ENCODE measurements around the gene MX2.
"Not testable (repeated sequence)": the region's sequence is repeated elsewhere in the genome, so short reads cannot be mapped to it uniquely, and the experiment has no call there.

MX2 gene

DNA sequence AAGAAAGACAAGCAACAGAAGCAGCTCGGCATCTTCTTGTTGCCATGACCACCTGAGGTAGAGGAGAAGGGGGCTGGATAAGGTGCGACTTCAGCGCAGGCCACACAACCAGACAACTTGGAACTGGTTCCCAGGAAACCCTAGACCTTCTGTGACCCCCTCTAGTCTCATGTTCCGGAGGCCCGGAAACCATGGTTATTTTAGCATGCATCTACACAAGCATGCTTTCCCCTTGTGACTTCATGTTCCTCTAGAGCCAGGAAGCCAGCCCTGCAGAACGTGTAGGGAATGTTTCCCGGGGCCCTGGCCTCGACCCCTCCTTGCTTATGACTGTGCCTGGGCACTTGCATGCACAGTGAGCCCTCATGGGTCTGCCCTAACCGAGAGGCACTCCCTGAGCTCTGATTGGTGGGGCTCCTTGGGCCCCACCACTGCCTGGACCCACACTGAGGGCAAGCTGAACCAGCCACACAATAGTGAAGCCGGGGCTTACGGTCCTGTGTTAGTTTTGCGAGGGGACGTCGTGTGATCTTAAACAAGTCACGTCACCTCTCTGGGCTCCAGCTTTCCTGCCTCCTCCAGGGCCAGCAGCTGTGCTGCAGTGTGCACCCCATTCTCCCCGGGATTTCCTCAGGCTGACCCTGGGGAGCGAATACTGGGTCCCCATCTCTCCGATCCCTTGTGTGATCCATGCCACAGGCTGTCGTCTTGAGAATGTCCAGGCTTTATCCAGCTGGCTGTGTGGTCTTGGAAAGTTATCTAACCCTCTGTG lies 12.0 kb upstream of the MX2 start:
- DNase-seq (ENCODE audit: low read depth) = no peak
- H3K4me3 ChIP-seq (ENCODE audit: low read length) = no peak overlapping the region
- TF ChIP-seq CTCF (IDR thresholded peaks at IDR 0.05; ENCODE audit: insufficient read depth, low read depth, low read length, missing control alignments) = no peak

- no peak overlapping the region for H3K4me3 ChIP-seq (ENCODE audit: low read length)
- no peak for TF ChIP-seq CTCF (IDR thresholded peaks at IDR 0.05; ENCODE audit: insufficient read depth, low read depth, low read length, missing control alignments)
- no peak for DNase-seq (ENCODE audit: low read depth)
Measured at GRCh38 chr21:41350436-41351155, 11.2 kb upstream of the MX2 start.

- TF ChIP-seq CTCF (IDR thresholded peaks at IDR 0.05; ENCODE audit: insufficient read depth, low read depth, low read length, missing control alignments) = no peak
- DNase-seq (ENCODE audit: low read depth) = no peak
- no peak overlapping the region for H3K4me3 ChIP-seq (ENCODE audit: low read length)
Measured at GRCh38 chr21:41357546-41357945, 4.3 kb upstream of the MX2 start.

DNA sequence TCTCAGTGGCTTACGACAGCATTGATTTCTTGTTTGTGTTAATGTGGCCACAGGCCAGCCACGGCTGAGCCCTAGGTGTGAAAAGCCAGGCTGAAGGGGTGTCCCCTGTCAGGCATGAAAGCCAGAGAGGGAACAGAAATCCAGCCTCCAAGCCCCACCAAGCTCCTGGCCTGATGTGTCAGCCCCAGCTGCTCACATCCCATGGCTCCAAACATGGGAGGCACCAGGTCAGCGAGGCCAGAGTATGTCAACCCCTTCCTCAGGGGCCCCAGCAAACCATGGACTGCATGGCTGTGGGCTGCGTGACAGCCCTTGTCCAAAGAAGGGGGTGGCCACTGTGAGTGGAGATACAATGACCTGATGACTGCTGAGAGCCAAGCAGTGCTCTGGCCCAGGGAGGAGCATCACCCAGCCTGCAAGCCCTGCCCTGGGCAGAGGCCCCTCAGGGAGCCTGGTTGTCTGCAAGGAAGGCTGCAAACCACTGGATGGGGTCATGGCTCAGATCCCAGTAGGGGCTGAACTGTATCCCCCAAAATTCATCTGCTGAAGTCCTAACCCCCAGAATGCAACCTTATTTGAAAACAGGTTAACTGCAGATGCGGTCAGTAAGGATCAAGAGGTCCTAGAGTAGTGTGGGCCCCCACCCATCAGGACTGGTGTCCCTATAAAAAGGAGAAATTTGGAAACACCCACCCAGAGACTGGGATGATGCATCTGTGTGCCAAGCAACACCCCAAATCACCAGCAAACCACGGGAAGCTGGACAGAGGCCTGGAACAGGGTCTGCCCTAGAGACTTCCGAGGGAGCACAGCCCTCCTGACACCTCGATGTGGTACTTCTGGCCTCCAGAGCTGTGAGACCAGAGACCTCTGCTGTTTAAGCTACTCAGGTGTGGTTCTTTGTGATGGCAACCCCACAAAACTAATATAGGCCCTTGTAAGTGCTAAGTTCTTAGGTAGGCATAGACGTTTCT lies 3.3 kb upstream of the MX2 start:
- DNase-seq (ENCODE audit: low read depth) = no peak
- no peak for TF ChIP-seq CTCF (IDR thresholded peaks at IDR 0.05; ENCODE audit: insufficient read depth, low read depth, low read length, missing control alignments)

DNA sequence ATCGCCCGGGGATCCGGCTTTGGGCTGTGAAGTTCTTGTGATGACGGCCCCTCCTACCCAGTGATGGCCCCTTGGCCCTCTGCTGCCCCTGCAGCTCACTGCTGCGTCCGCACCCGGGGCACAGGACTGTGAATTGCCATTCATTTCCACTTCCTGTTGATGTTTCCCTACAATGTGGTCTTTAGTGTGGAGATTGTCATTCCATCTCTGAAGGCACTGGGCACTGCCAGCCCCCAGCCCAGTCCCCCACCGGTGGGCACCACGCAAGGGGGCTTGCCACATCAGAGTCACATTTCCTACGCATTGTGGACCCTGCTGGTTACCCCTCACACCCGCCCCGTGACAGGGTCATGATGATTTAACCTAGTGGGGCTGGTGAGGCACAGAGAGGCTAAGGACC lies 2.5 kb upstream of the MX2 start:
- no peak overlapping the region for H3K4me3 ChIP-seq (ENCODE audit: low read length)
- no peak for TF ChIP-seq CTCF (IDR thresholded peaks at IDR 0.05; ENCODE audit: insufficient read depth, low read depth, low read length, missing control alignments)
- DNase-seq (ENCODE audit: low read depth) = no peak

More for the DNA sequence above, 3.3 kb upstream of the MX2 start:
- H3K4me3 ChIP-seq (ENCODE audit: low read length) = no peak overlapping the region

- DNase-seq (ENCODE audit: low read depth); H3K4me3 ChIP-seq (ENCODE audit: low read length): not testable (repeated sequence)
Measured at GRCh38 chr21:41359754-41360071, 2.1 kb upstream of the MX2 start.

Data from epithelial cell of esophagus (primary cell).